ENCODE data around the gene DLG1. TPM values are rescaled to one million over a fixed set of nuclear protein-coding genes. Genes with fewer than 3 reads are reported as not detected.

The DLG1 gene
- total and polyA plus RNA-seq, 7 donors, result 16.1 to 57.6 (median 51.3) TPM

GRCh38 chr3:197085137-197085536 is 213.3 kb downstream of the DLG1 start:
- TF ChIP-seq CTCF (IDR thresholded peaks at IDR 0.05), result no peak
- H3K4me1 ChIP-seq, result peaks cover 19% of the 10 kb centered on the region
- H3K36me3 ChIP-seq (ENCODE audit: insufficient read depth in 1 of 2, low read depth in 1 of 2), result peaks cover 0 to 6% of the 10 kb centered on the region in 2 donors
- DNase-seq, result no peak
- WGBS, 3 donors, result 94 to 98% (median 95%) methylated on average over 4 of the region's 4 CpGs
- ATAC-seq, result no peak
- H3K27ac ChIP-seq, result no peak overlapping the region
- H3K27me3 ChIP-seq (ENCODE audit: insufficient read depth in 3 of 3, low read length in 2 of 3), result no peaks in the 10 kb centered on the region
- H3K9me3 ChIP-seq, result no peaks in the 10 kb centered on the region
- H3K4me3 ChIP-seq, result no peak overlapping the region
- intact Hi-C loops (cut with DNase I), result no loop called here

GRCh38 chr3:197083486-197083885 is 214.9 kb downstream of the DLG1 start:
- H3K4me1 ChIP-seq, result peaks cover 19% of the 10 kb centered on the region
- ATAC-seq (peak; percentile 99 to 100 (median 99)), DNase-seq (peak; percentile 25 to 55)
- peak overlapping the region; percentile 7 for H3K4me3 ChIP-seq
- intact Hi-C loops (cut with DNase I), result no loop called here
- 59 to 65% (median 65%) methylated on average over 4 of the region's 4 CpGs for WGBS, 3 donors
- peak overlapping the region; percentile 75 for H3K27ac ChIP-seq
- H3K9me3 ChIP-seq, result no peaks in the 10 kb centered on the region
- peaks cover 0 to 13% of the 10 kb centered on the region in 2 donors for H3K36me3 ChIP-seq (ENCODE audit: insufficient read depth in 1 of 2, low read depth in 1 of 2)
- TF ChIP-seq CTCF (IDR thresholded peaks at IDR 0.05), result no peak
- H3K27me3 ChIP-seq (ENCODE audit: insufficient read depth in 3 of 3, low read length in 2 of 3), result no peaks in the 10 kb centered on the region

- intact Hi-C loops (cut with DNase I), result no loop called here
- Histone ChIP-seq H3K4me3 (peak overlapping the region; percentile 7), H3K27ac (peak overlapping the region; percentile 75), H3K4me1 (peaks cover 19% of the 10 kb centered on the region), H3K27me3 (ENCODE audit: insufficient read depth in 3 of 3, low read length in 2 of 3) (no peaks in the 10 kb centered on the region), H3K36me3 (ENCODE audit: insufficient read depth in 1 of 2, low read depth in 1 of 2) (peaks cover 0 to 13% of the 10 kb centered on the region in 2 donors), H3K9me3 (no peaks in the 10 kb centered on the region)
- DNase-seq (no peak), ATAC-seq (peak; percentile 41 to 71 (median 50))
- no peak for TF ChIP-seq CTCF (IDR thresholded peaks at IDR 0.05)
- 33 to 39% (median 37%) methylated on average over 2 of the region's 2 CpGs for WGBS, 3 donors
Observed at GRCh38 chr3:197082871-197083270, 215.5 kb downstream of the DLG1 start.

DNA sequence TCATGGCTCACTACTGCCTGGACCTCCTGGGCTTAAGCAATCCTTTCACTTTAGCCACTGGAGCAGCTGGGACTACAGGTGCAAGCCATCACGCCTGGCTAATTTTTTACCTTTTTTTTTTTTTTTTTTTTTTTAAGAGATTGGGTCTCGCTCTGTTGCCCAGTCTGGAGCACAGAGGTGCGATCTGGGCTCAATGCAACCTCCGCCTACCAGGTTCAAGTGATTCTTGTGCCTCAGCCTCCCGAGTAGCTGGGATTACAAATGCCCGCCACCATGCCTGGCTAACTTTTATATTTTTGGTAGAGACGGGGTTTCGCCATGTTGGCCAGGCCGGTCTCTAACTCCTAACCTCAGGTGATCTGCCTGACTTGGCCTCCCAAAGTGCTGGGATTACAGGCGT is 218.1 kb downstream of the DLG1 start:
- no peaks in the 10 kb centered on the region for H3K27me3 ChIP-seq (ENCODE audit: insufficient read depth in 3 of 3, low read length in 2 of 3)
- ATAC-seq (no peak), DNase-seq (no peak)
- peaks cover 19% of the 10 kb centered on the region for H3K4me1 ChIP-seq
- no peak overlapping the region for H3K27ac ChIP-seq
- H3K36me3 ChIP-seq (ENCODE audit: insufficient read depth in 1 of 2, low read depth in 1 of 2), result peaks cover 0 to 29% of the 10 kb centered on the region in 2 donors
- H3K9me3 ChIP-seq, result no peaks in the 10 kb centered on the region
- intact Hi-C loops (cut with DNase I), result no loop called here
- TF ChIP-seq CTCF (IDR thresholded peaks at IDR 0.05), result no peak
- WGBS, 3 donors, result 98 to 99% (median 98%) methylated on average over 10 of the region's 10 CpGs
- no peak overlapping the region for H3K4me3 ChIP-seq

GRCh38 chr3:197076415-197076814 is 222.0 kb downstream of the DLG1 start:
- H3K4me3 ChIP-seq, result no peak overlapping the region
- H3K4me1 ChIP-seq, result no peaks in the 10 kb centered on the region
- peaks cover 0 to 32% of the 10 kb centered on the region in 2 donors for H3K36me3 ChIP-seq (ENCODE audit: insufficient read depth in 1 of 2, low read depth in 1 of 2)
- DNase-seq (no peak), ATAC-seq (no peak)
- WGBS, 3 donors, result 88 to 91% (median 88%) methylated on average over 4 of the region's 4 CpGs
- H3K27ac ChIP-seq, result no peak overlapping the region
- no peak for TF ChIP-seq CTCF (IDR thresholded peaks at IDR 0.05)
- no peaks in the 10 kb centered on the region for H3K27me3 ChIP-seq (ENCODE audit: insufficient read depth in 3 of 3, low read length in 2 of 3)
- intact Hi-C loops (cut with DNase I), result no loop called here
- no peaks in the 10 kb centered on the region for H3K9me3 ChIP-seq

Measured in psoas muscle (tissue), 8 donors.